ENCODE measurements around the gene TMTC2.
"Not testable (repeated sequence)": the region's sequence is repeated elsewhere in the genome, so short reads cannot be mapped to it uniquely, and the experiment has no call there.

TMTC2 gene

DNA sequence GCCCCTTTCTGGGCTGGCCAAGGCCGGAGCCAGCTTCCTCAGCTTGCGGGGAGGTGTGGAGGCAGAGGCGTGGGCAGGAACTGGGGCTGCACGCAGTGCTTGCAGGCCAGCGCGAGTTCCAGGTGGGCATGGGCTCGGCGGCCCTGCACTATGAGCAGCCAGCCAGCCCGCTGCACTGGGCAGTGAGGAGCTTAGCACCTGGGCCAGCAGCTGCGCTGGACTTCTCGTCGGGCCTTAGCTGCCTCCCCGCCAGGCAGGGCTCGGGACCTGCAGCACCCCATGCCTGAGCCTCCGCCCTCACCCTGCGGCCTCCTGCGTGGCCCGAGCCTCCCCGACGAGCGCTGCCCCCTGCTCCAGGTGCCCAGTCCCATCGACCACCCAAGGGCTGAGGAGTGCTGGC is 42.0 kb downstream of the TMTC2 start:
- H3K9me3 Mint-ChIP-seq (ENCODE audit: low read depth) = no peaks in the 10 kb centered on the region
- peaks cover 2% of the 10 kb centered on the region for H3K36me3 Mint-ChIP-seq
- no peak overlapping the region for H3K4me3 Mint-ChIP-seq
- H3K27me3 Mint-ChIP-seq = no peaks in the 10 kb centered on the region
- no peak overlapping the region for H3K27ac Mint-ChIP-seq
- no peaks in the 10 kb centered on the region for H3K4me1 Mint-ChIP-seq (ENCODE audit: low read depth)

DNA sequence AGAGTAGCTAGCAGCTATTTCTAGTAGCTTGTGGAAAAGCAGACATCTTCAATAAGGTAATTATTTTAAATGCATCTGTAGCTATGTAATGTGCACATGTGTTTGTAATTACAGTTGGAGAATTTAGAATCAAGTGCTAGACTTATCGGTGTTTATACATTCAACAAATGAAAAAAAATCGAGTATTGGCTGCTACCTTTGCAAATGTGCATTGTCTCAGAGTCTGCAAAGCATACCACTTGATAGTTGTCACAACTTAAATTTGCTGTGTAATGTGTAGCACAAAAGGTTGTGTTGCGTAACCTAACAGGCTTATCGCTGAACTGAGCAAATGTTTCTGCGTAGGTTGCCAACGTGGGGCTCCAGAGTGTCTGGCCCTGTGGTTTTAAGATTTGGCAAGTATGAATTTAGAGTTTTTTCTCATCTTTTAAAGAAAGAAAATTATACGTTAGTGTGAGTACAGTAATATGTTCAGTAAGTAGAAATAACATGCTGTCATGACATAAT is 44.3 kb downstream of the TMTC2 start:
- H3K4me3 Mint-ChIP-seq = no peak overlapping the region
- no peak overlapping the region for H3K27ac Mint-ChIP-seq
- peaks cover 2% of the 10 kb centered on the region for H3K36me3 Mint-ChIP-seq
- H3K4me1 Mint-ChIP-seq (ENCODE audit: low read depth) = no peaks in the 10 kb centered on the region
- no peaks in the 10 kb centered on the region for H3K27me3 Mint-ChIP-seq
- H3K9me3 Mint-ChIP-seq (ENCODE audit: low read depth) = no peaks in the 10 kb centered on the region

DNA sequence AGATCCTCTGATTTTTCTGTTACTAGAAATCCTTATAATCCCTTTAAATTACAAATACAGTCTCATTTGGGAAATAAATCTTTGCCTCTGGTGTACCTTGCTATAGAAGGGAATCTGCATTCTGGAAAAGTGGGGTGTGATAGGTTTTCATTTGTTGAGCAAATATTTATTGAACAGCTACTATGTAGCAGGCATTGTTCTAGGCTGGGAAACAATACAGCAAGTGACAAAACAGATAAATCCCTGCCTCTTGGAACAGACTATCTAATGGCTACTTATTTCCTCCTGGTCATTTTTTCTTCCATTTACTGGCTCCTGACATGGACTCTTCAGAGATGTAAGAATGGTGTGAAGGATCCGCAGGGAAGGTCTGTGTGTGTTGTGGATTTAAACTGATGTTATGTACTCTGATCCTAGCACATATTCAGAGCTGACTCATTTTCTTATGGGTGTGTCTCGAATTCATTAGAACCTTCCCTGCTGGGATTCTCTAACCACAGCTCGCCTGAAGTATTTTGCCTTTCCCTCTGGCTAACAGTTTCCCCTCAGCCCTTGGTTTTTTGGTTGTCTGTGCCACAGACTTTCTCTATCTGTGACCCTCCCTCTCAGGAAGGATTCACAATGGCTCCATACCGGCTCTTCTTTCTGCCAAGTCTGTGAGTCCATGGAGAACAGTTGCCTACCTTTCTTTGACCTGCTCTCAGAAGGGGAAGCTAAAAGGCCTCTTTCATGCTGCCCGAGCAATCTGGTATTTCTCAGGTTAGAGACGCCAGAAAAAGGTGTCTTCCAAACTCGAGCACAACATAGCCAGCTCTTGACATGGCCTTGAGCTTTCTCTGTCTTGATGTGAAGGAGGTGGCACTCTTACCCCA is 53.7 kb downstream of the TMTC2 start:
- Mint-ChIP-seq H3K27me3 (no peaks in the 10 kb centered on the region), H3K9me3 (ENCODE audit: low read depth) (no peaks in the 10 kb centered on the region), H3K4me3 (no peak overlapping the region), H3K36me3 (no peaks in the 10 kb centered on the region), H3K4me1 (ENCODE audit: low read depth) (no peaks in the 10 kb centered on the region), H3K27ac (no peak overlapping the region)

DNA sequence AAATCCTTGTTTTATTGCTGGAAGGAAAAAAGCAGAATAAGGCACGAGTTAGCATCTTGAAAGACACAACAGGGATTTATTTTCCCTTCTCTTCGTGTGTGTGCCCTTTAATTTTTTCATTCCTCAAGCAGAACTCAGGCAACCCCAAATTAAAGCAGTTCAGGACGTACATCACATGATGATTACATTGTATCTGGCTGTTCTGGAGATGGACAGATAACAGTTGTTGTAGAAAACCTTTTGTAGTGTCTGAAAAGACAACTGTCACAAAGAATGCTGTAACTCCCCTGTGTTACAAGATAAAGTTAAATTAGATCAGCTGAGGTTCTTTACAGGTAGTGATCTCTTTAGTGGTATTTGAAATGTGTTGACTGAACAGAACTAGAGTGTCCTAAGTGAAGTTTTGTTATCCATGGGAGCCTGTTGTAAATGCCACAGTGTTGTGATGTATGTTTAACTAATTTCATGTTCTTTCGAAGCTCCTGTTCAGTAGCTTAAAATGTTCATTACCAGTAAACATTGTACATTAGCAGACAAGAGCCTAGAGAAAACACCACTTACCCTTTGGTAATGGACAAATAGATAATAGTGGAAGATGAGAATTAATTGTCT is 58.5 kb downstream of the TMTC2 start:
- H3K9me3 Mint-ChIP-seq (ENCODE audit: low read depth) = no peaks in the 10 kb centered on the region
- no peaks in the 10 kb centered on the region for H3K36me3 Mint-ChIP-seq
- no peaks in the 10 kb centered on the region for H3K4me1 Mint-ChIP-seq (ENCODE audit: low read depth)
- H3K4me3 Mint-ChIP-seq = no peak overlapping the region
- H3K27ac Mint-ChIP-seq = no peak overlapping the region
- no peaks in the 10 kb centered on the region for H3K27me3 Mint-ChIP-seq

DNA sequence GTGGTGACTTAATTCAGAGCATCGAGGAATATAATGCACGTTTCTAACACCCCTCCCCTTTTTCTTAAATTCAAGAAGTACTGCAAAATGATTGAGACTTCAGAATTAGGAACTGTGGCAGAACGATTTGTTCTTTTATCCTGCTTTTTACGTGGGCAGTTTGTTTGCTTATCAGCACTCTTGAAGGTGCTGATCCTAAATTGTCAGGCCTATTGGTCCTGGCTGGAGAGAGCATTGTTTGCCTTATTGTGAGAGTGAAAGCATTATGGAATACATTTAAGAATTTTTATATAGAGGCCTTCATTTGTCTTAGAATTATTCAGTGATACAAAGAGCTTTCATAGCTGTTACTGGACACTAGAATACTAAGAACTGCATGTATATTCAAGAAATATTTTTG is 59.1 kb downstream of the TMTC2 start:
- Mint-ChIP-seq H3K27me3 (no peaks in the 10 kb centered on the region), H3K27ac (no peak overlapping the region), H3K4me3 (no peak overlapping the region), H3K9me3 (ENCODE audit: low read depth) (peaks cover 4% of the 10 kb centered on the region), H3K36me3 (no peaks in the 10 kb centered on the region), H3K4me1 (ENCODE audit: low read depth) (no peaks in the 10 kb centered on the region)

DNA sequence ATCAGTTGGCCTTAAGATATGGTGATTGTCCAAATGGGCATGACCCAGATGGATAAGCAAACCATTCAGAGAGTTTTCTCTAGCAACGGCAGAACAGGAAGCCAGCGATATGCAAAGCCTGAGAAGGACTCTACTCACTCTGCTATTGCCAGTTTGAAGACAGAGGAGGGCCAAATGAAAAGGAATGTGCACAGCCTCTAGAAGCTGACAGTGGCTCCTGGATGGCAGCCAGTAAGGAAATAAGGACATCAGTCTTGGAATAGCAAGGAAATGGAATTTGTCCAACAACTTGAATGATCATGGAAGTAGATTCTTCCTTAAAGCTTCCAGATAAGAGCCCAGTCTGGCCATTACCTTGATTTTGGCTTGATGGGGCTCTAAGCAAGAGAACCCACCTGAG is 60.0 kb downstream of the TMTC2 start:
- Mint-ChIP-seq H3K27me3 (no peaks in the 10 kb centered on the region), H3K4me3 (no peak overlapping the region), H3K36me3 (no peaks in the 10 kb centered on the region), H3K27ac (no peak overlapping the region), H3K9me3 (ENCODE audit: low read depth) (peaks cover 5% of the 10 kb centered on the region), H3K4me1 (ENCODE audit: low read depth) (no peaks in the 10 kb centered on the region)

DNA sequence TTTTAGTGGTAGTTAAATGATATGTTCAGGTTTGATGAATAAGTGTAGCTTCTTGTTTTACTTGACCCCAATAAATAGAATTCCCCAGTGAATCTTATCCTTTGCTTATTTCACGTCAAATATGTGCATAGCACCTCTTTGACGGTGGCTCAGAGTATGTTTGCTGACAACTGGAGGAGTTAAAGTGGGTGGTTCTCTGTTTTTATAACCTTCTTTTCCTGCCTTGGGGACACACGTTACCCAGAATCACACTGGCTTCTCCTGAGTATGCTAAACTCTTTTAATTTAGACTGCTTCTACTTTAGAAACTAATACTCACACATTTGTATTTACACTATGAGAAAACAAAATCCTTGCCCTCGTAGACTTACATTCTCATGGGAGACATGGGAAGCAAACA is 62.3 kb downstream of the TMTC2 start:
- H3K36me3 Mint-ChIP-seq = no peaks in the 10 kb centered on the region
- no peak overlapping the region for H3K4me3 Mint-ChIP-seq
- no peaks in the 10 kb centered on the region for H3K4me1 Mint-ChIP-seq (ENCODE audit: low read depth)
- peaks cover 5% of the 10 kb centered on the region for H3K9me3 Mint-ChIP-seq (ENCODE audit: low read depth)
- no peak overlapping the region for H3K27ac Mint-ChIP-seq
- no peaks in the 10 kb centered on the region for H3K27me3 Mint-ChIP-seq

DNA sequence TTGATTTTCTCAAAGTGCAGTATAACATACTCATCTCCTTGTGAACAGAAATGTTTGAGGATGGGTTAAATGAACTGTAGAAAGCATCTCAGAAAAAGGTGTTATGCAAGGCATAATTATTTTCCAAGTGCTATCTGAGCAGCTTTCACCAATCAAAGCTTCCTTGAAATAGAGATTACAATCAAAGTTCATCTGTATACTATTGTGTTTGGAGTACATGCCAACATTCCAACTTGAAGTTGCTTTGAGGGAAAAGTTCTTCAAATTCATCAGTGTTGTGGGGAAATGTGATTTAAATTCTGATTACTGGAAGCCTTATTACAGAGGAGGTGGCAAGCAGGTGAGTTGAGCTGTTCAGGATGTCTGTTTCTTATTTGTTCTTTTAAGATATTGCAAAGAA is 68.2 kb downstream of the TMTC2 start:
- Mint-ChIP-seq H3K4me3 (no peak overlapping the region), H3K4me1 (ENCODE audit: low read depth) (no peaks in the 10 kb centered on the region), H3K36me3 (no peaks in the 10 kb centered on the region), H3K27me3 (no peaks in the 10 kb centered on the region), H3K9me3 (ENCODE audit: low read depth) (peaks cover 5% of the 10 kb centered on the region), H3K27ac (no peak overlapping the region)

DNA sequence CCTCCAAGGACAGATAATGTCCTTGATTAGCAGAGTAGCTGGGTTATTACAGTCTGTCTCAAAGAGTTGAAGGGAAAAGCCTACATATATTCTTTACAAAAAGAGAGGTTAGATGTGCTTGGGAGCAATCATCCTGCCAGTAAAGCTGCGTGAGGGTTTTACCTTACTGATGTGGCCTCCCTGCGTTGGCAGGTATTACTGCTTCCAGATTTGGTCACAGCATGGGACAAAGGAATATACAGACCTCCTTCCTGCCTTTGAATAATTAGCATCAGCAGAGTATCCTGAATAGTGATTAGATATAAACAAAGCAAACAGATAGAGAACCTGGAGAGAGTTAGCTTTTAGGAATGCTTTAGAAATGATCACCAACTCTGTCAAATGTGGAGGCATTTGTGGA is 69.6 kb downstream of the TMTC2 start:
- no peaks in the 10 kb centered on the region for H3K27me3 Mint-ChIP-seq
- no peaks in the 10 kb centered on the region for H3K36me3 Mint-ChIP-seq
- H3K27ac Mint-ChIP-seq = no peak overlapping the region
- no peaks in the 10 kb centered on the region for H3K9me3 Mint-ChIP-seq (ENCODE audit: low read depth)
- no peaks in the 10 kb centered on the region for H3K4me1 Mint-ChIP-seq (ENCODE audit: low read depth)
- no peak overlapping the region for H3K4me3 Mint-ChIP-seq

DNA sequence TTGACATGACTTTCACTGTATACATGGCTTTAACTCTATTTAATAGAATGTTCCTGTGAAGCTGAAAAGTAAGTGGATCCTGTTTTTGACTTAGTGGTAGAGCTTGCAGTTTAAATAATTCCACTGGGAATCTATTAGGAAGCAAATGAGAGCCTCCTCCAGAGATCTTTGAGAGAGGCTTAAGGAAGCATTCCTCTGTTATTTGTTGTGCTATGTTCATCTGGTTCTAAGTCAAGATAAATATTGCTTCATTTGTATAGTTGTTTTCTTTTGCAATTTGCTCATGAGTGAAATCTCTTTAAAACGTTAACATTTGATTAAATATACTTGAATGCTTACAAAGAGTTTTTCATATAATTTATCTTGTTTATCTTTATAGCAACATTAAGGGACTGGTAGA is 70.4 kb downstream of the TMTC2 start:
- H3K4me1 Mint-ChIP-seq (ENCODE audit: low read depth) = no peaks in the 10 kb centered on the region
- H3K27ac Mint-ChIP-seq = no peak overlapping the region
- H3K9me3 Mint-ChIP-seq (ENCODE audit: low read depth) = no peaks in the 10 kb centered on the region
- H3K36me3 Mint-ChIP-seq = no peaks in the 10 kb centered on the region
- H3K27me3 Mint-ChIP-seq = no peaks in the 10 kb centered on the region
- H3K4me3 Mint-ChIP-seq = no peak overlapping the region

DNA sequence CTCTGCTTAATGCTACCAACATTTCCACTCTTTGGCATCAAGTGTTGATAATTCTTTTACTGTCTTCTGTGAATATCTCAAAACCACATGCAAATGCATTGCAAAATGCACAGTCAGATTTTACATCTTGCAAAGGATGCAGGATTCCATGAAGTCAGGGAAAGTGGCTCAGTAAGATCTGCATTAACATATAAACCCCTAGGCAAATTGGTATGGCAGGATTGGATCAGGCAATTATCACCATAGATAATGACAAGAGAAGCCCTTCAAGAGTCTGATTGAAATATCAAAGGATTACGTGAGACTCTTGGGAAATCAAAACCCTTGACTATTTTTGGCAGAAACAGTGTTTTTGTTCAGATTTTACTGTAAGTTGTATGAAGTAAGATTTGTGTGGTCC is 71.0 kb downstream of the TMTC2 start:
- Mint-ChIP-seq H3K4me1 (ENCODE audit: low read depth) (no peaks in the 10 kb centered on the region), H3K36me3 (no peaks in the 10 kb centered on the region), H3K9me3 (ENCODE audit: low read depth) (no peaks in the 10 kb centered on the region), H3K27ac (no peak overlapping the region), H3K27me3 (peaks cover 1% of the 10 kb centered on the region), H3K4me3 (no peak overlapping the region)

DNA sequence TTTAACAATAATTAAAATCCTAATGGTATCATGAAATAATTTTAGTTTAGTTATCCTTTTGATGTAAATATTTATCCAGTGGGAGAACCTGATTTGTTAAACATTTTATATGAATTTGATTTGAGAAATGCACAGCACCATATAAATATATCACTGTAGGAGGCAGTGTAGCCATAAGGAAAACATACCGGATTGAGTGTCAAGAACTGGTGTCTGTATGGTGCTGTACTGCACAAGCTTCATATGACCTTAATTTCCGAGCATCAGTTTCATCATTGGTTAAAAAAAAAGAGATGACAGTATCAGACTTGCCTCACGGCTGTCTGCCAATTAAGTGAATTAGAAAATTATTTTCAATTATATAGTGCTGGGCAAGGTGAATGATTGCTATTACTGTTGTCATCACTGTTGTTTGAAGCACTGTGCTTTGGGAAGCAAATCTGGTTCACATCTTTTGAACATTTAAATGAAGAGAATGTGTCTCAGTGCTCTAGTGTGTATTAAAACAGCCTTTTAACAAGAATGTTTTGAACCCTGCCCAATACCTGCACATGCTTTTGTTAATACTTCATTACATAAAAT is 72.1 kb downstream of the TMTC2 start:
- H3K4me3 Mint-ChIP-seq = no peak overlapping the region
- no peaks in the 10 kb centered on the region for H3K4me1 Mint-ChIP-seq (ENCODE audit: low read depth)
- H3K27me3 Mint-ChIP-seq = peaks cover 1% of the 10 kb centered on the region
- H3K9me3 Mint-ChIP-seq (ENCODE audit: low read depth) = no peaks in the 10 kb centered on the region
- no peaks in the 10 kb centered on the region for H3K36me3 Mint-ChIP-seq
- no peak overlapping the region for H3K27ac Mint-ChIP-seq

DNA sequence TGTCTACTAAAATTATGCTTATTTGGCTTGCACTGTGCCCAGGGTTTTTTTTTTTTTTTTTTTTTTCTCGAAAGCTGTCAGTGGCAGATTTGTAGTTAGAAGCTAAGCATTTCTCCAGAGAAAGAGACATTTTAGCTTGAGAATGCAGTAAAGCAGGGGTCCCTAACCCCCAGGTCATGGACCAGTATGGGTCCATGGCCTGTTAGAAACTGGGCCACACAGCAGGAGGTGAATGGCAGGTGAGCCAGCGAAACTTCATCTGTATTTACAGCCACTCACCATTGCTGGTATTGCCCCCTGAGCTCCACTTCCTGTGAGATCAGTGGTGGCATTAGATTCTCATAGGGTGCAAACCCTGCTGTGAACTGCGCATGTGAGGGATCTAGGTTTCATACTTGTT is 73.7 kb downstream of the TMTC2 start:
- no peak overlapping the region for H3K4me3 Mint-ChIP-seq
- H3K4me1 Mint-ChIP-seq (ENCODE audit: low read depth) = no peaks in the 10 kb centered on the region
- no peaks in the 10 kb centered on the region for H3K36me3 Mint-ChIP-seq
- H3K27ac Mint-ChIP-seq = no peak overlapping the region
- H3K27me3 Mint-ChIP-seq = peaks cover 3% of the 10 kb centered on the region
- no peaks in the 10 kb centered on the region for H3K9me3 Mint-ChIP-seq (ENCODE audit: low read depth)

DNA sequence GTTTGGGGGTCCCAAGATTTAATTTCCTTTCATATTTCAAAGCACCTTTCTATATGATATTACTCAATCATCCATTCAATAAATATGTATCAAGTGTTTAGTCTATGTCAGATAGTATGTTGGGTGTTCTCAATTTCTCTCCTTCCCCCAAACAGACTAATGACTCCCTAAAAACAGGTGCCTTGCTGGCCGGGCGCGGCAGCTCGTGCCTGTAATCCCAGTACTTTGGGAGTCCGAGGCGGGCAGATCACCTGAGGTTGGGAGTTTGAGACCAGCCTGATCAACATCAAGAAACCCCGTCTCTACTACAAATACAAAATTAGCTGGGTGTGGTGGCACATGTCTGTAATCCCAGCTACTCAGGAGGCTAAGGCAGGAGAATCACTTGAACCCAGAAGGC is 78.5 kb downstream of the TMTC2 start:
- H3K27ac Mint-ChIP-seq; H3K36me3 Mint-ChIP-seq; H3K27me3 Mint-ChIP-seq; H3K4me3 Mint-ChIP-seq; H3K4me1 Mint-ChIP-seq (ENCODE audit: low read depth); H3K9me3 Mint-ChIP-seq (ENCODE audit: low read depth): not testable (repeated sequence)

DNA sequence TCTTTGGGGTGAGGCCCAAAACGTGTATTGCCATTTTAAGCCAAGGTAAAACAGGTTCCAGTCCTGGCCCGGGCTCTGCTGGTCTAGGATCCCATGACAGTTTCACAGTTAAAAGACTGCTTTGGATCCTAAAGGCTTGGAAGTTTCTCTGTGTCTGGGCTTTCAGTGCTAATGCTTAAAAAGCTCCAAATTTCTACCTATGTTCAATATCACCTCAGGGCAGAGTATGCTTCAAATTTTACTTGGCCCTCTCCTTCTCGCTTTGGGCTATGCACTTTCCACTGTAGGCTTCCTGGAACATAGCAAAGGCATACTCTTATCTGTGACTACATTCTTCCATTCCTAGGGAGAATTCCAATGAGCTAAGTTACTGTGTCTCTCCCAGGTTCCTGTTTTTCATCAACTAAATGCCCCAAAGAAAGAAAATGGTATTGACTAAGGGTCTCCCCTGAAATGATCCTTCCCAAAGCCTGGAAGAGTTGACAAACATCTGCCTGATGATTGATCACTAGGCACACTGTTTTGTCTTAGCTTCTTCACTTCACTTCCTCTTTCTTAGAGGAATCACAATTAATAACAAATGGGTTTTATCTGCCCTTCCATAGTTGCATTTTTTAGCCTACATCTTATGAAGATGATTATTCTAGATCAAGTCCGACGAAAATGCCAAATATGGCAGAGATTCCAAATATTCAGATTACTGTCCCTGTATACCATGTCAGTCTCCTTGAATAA is 79.4 kb downstream of the TMTC2 start:
- peaks cover 3% of the 10 kb centered on the region for H3K27me3 Mint-ChIP-seq
- H3K27ac Mint-ChIP-seq = no peak overlapping the region
- H3K4me3 Mint-ChIP-seq = no peak overlapping the region
- H3K9me3 Mint-ChIP-seq (ENCODE audit: low read depth) = no peaks in the 10 kb centered on the region
- no peaks in the 10 kb centered on the region for H3K4me1 Mint-ChIP-seq (ENCODE audit: low read depth)
- no peaks in the 10 kb centered on the region for H3K36me3 Mint-ChIP-seq

Data from activated naive CD8-positive, alpha-beta T cell (primary cell).